Right ventricle myocardium inferior (tissue), 1 donor: Measurements from ENCODE around the gene PTPRN2. TPM values are rescaled to one million over a fixed set of nuclear protein-coding genes. Genes with fewer than 3 reads are reported as not detected.
"Not testable (repeated sequence)": the region's sequence is repeated elsewhere in the genome, so short reads cannot be mapped to it uniquely, and the experiment has no call there.

Experiments used
- ATAC-seq: fragments of 200-7000 bp; cut with Tn5 transposase; one replicate; pipeline ENCODE4 v1.9.1; 2020; ENCODE audit warnings: mild to moderate bottlenecking, moderate library complexity
- DNase-seq: peaks from one replicate; pipeline ENCODE4 v3.0.0; 2021; ENCODE audit errors: missing footprints
- intact Hi-C: fragments of 100-400 bp; cut with DNase I; formaldehyde crosslinking; loops from one replicate; pipeline ENCODE4 v1.11.0; 2022
- total RNA-seq: library from RNA; stranded (reverse); fragmentation: NEBNext Ultra II Directional; extraction: Animal tissue kit (Norgen Biotek cat#: 25700); gene quantifications from one replicate; pipeline ENCODE4 v1.2.1, GENCODE V29; 2021
- donor health status: DM: no; HTN: yes; CAD: no; lungs with severe emphysema.

The PTPRN2 gene
- total RNA-seq, 1 donor from 2014 or later, result 1.6 TPM

DNA sequence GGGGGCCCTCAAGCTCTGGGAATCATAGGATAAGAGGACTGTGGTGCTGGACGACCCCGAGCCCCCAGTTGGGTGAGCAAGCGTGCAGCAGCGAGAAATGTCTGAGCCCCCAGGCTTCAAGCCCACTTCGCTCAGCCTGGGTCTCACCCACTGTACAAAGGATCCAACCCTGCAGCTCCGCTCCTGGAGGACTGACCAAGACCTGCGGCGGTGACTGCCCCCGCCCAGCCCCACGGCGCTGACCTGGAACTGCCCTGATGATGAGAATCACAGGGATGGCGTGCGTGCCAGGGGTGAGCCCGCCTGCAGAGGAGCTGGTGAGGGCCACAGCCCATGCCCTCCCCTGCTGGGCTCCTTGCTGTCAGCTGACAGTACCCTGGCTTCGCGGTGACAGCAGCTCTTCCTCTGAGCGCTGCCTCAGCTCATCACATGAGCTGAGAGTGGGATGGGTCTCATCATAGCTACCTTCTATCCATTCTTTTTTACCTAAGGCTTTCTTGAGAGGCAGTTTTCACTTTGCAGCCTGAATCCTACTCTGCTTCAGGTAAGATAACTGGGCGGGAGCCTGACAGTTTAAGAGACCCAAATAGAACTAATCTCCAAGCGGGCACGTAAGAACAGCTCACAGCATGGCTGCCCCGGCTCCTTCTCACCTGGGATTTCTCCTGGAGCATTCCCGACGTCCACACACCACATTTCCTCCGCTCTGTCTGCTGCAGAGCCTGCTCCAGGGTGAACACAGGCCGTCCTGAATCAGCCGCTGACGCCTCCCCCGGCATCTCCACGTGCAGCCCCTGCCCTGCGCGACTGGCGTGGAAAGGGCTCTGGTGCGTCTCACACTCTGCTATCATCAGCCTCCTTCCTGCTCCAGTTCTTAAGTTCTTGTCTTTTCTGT, 329.9 kb downstream of the PTPRN2 start:
- intact Hi-C loops, result no loop called here
- no peak for ATAC-seq
- DNase-seq, result no peak

DNA sequence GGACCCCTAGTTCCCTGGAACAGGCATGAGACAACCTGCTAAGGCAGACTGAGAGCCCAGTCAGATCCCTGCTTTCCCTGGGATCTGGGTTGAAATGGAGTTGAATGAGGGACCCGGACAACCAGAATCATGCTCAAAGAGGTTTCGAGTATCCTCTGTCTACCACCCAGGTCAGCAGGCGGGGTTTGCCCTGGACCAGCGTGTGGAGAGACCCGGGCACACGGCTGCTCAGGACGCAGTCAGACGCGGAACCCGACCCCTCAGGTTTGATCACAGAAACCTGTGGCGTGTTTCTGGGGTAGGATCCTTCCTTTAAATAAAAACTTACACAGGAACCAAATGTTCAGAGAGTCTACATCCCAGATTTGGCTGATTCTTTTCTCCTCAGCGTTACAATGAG, 330.6 kb downstream of the PTPRN2 start:
- intact Hi-C loops, result no loop called here
- no peak for DNase-seq
- no peak for ATAC-seq

DNA sequence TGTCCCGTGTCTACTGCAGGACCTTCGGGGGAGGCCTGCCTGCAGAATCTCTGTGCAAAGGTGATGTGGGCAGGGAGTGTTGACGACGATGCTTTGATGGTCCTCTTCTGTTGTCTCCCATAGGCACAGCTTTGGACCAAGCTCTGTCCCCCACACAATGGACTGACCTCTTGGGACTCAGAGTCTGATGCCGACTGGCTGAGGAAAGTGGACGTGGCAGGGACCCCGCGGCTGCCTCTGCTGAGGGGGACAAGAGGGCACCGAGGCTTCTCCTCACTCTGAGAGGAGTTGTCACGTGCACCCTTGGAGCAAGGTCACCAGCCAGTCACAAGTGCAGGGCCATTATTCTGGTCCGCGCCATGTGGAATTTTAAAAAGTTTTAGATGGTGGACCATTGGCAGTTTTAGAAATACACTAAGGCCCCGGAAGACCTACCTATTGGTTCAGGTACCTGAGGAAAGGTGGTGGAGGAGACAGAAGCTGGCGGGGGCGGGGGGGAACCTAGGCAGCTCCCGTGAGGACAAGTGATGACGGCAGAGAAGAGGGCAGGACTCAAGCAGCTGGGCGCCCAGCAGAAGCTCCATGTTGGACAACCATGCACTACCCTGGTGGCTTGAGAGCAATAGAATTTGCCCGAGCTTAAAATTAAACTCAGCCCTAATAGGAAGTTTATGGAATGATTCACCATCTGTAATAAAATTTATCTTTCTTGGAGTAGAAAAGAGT, 331.4 kb downstream of the PTPRN2 start:
- intact Hi-C loops, result no loop called here
- ATAC-seq (no peak), DNase-seq (no peak)

DNA sequence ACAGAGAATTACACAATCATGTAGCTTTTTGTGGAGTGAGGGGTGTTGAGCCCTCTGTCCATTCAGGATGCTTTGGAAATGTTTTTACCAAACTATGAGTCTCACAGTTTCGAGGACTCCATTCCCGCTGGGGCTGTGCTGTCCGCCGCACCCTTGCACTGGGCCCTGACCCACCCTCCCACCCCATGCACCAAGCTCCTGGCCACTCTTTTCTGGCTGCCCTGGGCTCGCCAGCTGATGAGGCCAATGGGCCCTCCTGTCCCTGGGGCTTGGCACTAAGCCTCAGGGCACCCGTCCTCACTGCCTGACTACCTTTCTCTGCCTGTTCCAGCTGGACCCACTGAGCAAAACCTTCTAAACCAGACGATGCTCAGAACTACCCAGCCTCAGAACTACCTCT, 332.1 kb downstream of the PTPRN2 start:
- intact Hi-C loops, result no loop called here
- DNase-seq, result no peak
- no peak for ATAC-seq

DNA sequence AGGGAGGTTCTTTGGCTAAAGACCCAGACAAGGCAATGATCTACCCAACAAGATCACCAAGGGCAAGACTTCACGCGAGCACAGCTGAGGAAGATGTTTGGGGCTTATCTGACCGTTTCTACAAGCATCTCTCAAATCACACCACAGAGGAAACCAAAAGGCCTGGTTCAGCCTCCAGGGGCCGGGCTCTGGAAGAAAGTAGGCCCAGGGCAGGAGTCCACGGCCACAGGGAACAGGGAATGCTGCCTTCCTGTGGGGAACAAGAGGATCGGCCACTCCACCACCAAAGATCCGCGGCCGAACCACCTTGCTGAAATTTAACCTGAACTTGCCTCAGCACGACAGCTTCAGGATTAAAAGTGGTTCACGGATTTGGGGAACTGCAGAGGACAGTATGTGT, 332.5 kb downstream of the PTPRN2 start:
- intact Hi-C loops, result no loop called here
- no peak for DNase-seq
- no peak for ATAC-seq

DNA sequence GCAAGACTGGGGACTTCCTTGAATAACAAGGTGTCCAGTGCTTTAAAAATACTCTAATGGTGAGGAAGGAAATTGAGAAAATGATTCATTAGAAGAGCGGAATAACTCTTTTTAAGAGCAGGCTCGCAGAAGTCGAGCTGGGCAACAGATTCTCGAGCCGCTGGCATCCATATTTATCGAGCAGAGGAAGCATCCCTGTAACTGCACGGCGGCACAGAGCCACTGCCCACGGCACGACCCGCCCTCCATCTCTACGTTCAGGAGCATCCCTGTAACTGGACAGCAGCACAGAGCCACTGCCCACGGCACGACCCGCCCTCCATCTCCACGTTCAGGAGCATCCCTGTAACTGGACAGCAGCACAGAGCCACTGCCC, 334.0 kb downstream of the PTPRN2 start:
- intact Hi-C loops, ATAC-seq, DNase-seq: not testable (repeated sequence)

DNA sequence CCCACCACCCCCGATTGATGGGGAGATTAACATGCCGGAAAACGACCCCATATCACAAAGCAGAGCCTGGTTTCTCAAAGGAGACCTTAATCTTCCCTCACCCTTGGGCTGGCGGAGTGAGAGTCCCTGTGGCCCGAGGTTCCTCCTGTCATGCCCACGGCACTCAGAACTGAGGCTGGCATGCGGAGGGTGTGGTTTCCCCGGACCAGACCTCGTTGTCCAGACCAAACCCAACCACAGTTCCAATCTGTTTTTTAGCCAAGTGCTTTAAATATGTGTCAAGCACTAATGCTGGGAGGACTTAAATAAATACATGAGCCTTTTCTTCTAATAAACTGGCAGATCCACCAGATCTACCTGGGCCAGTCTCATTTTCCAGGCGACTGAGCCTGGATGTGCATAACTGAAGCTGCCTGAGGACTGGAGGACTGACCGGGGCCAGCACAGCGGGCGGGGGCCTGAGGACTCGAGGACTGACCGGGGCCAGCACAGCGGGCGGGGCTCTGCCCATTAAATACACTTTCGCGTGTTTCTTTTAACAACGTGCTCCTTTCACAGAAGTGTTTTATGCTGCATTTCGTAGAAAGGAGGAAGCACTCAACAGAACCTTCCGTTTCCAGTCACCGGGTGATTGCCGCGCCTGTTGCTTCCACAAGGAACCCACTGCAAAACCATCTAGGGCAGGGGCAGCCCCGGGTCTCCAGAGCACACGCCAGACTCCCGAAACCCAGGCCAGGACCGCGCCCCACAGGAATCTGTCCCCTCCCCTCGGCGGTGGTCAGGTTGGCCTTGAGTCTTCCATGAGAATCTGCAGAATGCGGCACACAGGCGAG, 334.6 kb downstream of the PTPRN2 start:
- no peak for ATAC-seq

DNA sequence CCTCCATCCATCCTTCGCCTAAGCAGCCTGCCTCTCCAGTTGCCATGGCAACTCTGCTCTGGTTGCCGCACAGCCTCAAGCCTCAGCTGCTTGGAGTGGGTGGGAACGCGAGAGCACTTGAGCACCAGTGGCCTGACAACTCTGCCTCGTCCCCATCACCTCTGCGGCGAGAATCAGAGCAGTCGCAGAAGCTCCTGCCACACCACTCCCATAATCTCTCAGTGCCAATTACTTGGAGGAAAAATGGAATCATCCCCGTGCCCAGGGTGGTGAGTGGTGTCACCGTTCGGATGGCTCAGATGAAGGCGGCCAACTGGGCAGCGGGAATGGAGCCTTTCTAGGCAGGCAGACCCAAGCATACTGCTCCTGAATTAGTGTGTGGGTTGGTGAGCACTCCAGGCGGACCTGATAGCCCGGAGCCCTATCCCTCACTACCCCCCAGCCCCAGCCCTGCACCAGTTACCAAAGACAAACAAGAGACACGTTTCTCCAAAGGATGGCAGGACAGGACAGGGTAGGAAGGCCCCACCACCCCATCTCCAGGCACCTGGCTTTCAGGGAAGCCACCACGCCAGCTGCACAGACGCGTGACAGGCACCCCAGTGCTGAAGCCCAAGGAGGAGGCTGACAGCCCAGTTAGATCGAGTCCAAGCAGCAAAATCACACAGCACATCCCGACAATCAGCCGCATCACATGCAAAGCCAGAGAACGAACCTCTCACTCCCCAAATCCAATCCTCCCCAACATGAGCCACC, 335.4 kb downstream of the PTPRN2 start:
- intact Hi-C loops, result no loop called here
- ATAC-seq (no peak), DNase-seq (no peak)

More for the DNA sequence above, 334.6 kb downstream of the PTPRN2 start:
- intact Hi-C loops, result no loop called here
- no peak for DNase-seq

DNA sequence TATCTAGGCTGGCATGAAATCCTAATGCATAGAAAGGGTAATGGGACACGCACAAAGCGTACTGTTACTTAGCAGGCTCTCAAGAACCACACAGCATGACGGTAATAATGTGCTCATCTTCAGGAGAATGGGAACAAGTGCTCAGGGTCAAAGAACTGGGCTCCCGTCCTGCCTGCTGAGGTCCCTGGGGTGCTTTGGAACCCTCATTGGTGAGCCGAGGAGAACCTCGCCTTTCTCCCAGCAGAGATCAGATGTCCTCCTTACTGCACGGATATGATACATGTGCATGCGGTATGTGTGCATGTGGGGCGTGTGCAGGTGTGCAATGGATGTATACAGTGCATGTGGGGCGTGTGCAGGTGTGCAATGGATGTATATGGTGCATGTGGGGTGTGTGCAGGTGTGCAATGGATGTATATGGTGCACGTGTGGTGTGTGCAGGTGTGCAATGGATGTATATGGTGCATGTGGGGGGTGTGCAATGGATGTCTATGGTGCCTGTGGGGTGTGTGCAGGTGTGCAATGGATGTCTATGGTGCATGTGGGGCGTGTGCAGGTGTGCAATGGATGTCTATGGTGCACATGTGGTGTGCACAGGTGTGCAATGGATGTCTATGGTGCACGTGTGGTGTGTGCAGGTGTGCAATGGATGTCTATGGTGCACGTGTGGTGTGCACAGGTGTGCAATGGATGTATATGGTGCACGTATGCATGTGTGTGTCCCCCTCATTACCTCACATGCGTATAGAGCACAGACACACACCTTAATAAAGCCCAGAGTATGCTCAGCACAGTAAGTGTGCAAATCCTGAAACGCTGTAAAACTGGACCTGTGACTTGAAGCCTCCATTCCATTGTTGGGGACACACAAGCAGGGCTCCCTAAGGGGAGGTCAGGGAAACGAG, 336.3 kb downstream of the PTPRN2 start:
- DNase-seq (no peak), ATAC-seq (no peak)
- intact Hi-C loops, result no loop called here

DNA sequence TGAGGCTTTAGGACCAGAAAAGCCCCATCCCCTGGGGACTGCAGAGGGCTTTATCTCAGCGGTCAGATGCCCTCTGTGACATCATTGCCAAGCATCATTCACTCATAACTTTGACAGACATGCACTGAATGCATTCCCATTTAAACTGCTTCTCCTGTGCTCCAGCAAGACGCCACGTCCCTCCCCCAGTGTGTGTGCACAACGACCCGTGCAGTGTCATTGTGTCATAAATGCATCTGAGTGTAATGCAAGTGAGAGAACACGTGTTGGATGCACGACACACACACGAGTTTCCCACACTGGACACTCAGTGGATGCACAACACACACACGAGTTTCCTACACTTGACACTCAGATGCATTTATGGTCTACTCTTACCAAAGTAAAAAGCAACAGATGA, 337.9 kb downstream of the PTPRN2 start:
- intact Hi-C loops, result no loop called here
- DNase-seq, result no peak
- ATAC-seq, result no peak

DNA sequence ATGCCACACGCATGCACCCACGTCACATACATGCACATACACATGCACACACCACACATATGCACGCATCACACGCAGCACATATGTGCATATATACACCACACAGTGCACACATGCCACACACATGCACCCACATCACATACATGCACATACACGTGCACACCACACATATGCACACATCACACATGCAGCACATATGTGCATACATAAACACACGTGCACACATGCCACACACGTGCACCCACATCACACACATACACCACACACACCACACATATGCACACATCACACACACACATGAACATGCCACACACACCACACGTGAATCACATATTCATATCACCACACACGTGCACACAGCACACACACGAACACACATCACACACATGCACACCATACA, 338.8 kb downstream of the PTPRN2 start:
- no peak for DNase-seq
- no peak for ATAC-seq
- intact Hi-C loops, result no loop called here

DNA sequence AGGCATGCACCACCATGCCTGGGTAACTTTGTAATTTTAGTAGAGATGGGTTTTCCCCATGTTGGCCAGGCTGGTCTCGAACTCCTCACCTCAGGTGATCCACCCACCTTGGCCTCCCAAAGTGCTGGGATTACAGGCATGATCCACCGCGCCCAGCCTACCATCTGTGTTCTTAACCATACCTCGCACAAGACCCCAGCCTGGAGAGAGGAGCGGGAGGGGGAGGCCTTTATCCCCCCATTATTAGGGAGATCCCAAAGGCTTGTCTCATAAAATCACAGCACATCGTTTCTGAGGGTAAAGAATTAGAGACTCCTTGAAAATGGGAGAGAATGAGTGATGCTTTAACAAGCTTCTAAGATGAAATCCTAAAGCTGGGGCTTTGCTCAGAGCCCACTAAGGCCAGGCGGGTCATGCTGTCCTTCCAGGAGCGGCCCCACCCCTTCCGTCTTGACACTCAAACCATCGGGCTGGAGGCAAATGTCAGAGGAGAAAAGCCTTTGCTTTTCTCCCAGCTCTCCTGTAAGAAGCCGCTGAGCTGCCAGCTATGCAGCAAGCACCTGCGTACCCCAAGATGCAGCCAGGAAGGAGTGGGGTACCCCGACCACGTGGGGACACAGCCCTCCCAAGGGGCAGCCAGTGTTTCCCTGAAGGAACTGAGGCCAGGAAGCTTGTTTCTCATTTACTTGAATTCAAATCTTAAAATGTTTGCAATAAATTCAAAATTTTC, 339.7 kb downstream of the PTPRN2 start:
- DNase-seq, result no peak
- intact Hi-C loops, result no loop called here
- no peak for ATAC-seq

DNA sequence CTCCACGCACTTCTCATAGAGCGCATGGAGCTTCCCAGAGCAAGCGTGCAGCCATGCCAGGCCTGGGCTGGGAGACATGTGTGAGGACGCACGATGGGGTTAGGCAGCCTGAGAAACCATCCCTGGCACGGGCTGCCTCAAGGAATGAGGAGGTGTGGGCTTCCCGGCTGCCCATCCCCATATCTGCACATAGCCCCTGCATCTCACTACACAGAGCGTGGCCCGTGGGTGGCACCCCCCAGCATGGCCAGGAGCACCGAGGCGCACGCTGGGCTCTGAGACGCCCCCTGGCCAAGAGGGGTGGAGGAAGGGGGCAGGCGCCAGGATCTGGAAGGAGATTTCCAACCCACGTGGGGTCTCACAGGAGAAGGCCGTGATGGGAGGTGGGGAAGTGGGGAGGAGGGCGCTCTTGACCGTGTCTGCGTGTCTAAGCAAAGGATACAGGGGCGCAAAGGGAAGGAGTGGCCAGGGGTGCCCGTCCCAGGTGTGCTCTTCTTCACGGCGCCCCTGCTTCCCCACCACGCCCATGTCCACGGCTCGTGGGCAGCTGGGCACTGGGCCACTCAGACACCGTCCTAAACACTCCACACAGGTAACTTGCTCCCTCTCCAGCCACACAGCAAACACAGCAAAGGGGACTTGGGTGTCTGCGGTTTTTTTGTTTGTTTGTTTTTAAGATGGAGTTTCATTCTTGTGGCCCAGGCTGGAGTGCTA, 340.5 kb downstream of the PTPRN2 start:
- no peak for ATAC-seq

DNA sequence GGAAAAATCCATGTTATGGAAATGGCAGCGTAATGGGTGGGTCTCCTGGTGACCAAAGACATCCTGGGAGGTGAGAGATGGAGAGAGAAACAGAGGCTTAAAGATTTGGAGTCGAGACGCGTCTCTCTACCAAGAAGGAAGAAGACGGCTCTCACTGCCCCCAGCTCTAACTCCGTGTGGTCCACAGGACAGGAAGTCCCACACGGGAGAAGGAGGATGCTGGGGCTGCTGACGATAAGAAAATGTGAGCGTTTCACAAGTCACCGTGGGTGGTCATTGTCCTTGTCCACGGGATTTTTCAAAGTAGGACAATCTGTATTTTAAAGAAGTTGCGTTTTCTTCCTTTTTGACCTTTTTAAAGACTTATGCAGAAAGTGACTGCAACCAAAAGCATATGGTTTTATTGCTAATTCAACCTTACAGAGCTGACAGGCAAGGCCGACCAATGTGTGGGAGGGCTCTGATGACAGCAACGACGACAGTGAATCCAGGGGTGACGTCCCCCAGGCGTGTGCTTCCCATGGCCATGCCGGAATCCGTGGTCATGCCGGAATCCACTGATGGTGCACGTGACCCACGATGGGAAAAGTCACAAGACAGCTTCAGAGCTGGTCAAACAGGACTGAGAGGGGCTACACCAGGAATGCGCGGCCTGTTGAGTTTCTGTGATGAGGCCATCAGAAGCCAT, 341.2 kb downstream of the PTPRN2 start:
- ATAC-seq (no peak), DNase-seq (no peak)
- intact Hi-C loops, result no loop called here

More for the DNA sequence above, 340.5 kb downstream of the PTPRN2 start:
- no peak for DNase-seq
- intact Hi-C loops, result no loop called here

DNA sequence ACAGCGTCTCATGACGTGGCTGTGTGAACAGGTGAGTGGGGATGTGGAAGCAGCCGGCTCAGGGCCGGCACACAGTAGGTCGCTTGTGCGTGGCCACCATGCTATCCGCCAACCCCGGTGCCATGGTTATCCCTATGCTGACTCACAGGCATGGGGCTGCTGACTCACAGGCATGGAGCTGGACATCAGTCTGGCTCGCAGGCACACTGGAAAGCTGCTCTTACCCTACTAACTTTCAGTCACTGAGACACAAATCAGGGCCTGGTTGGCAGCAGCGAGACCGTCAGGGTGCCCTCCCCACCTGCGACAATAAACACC, 341.9 kb downstream of the PTPRN2 start:
- intact Hi-C loops, result no loop called here
- ATAC-seq (no peak), DNase-seq (no peak)
